NT2/D1 (cell line): ENCODE data around the gene PDXK.

Experiments used
- DNase-seq: peaks from one replicate; pipeline ENCODE4 v3.0.0-alpha.2; 2011; ENCODE audit warnings: low read depth, low spot score
- H3K27me3 ChIP-seq: 2 replicates; pipeline ENCODE4 v1.6.0; 2011; ENCODE audit warnings: mild to moderate bottlenecking; ENCODE audit not compliant: insufficient read length, insufficient read depth
- H3K36me3 ChIP-seq: 2 replicates; pipeline ENCODE4 v1.6.1; 2011; ENCODE audit warnings: mild to moderate bottlenecking, low read length, mixed read lengths; ENCODE audit not compliant: insufficient read depth, insufficient read length
- H3K4me1 ChIP-seq: 2 replicates; pipeline ENCODE4 v1.5.1; 2011; ENCODE audit not compliant: insufficient read depth, insufficient read length
- H3K4me3 ChIP-seq: 2 replicates; pipeline ENCODE4 v1.5.1; 2011; ENCODE audit warnings: low read depth; ENCODE audit not compliant: insufficient read length
- H3K9ac ChIP-seq: 2 replicates; pipeline ENCODE4 v1.6.0; 2011; ENCODE audit warnings: low read depth; ENCODE audit not compliant: insufficient read length
- H3K9me3 ChIP-seq: 2 replicates; pipeline ENCODE4 v1.5.1; 2011; ENCODE audit warnings: mild to moderate bottlenecking, low read length; ENCODE audit not compliant: insufficient read depth
- SUZ12 ChIP-seq: IDR thresholded peaks from 2 replicates; pipeline ENCODE4 v1.6.1; 2011; ENCODE audit not compliant: insufficient read length, insufficient read depth; ENCODE audit errors: extremely low read depth
- YY1 ChIP-seq: IDR thresholded peaks from 2 replicates; pipeline ENCODE4 v1.6.1; 2011; ENCODE audit not compliant: insufficient read length, insufficient read depth
- ZNF274 ChIP-seq: IDR thresholded peaks from 2 replicates; pipeline ENCODE4 v1.6.1; 2011; ENCODE audit warnings: mild to moderate bottlenecking, low read depth, low read length

PDXK gene

GRCh38 chr21:43684424-43684823, 34.5 kb upstream of the PDXK start:
- peaks cover 93% of the 10 kb centered on the region for H3K36me3 ChIP-seq
- no peak overlapping the region for H3K4me3 ChIP-seq
- no peak for DNase-seq
- no peaks in the 10 kb centered on the region for H3K9me3 ChIP-seq
- H3K4me1 ChIP-seq = no peaks in the 10 kb centered on the region
- H3K27me3 ChIP-seq = no peaks in the 10 kb centered on the region
- no peak overlapping the region for H3K9ac ChIP-seq
- no peak for TF ChIP-seq SUZ12
- TF ChIP-seq ZNF274 = no peak

GRCh38 chr21:43686811-43687565, 31.9 kb upstream of the PDXK start:
- DNase-seq = no peak
- H3K9ac ChIP-seq = no peak overlapping the region
- TF ChIP-seq SUZ12 = no peak
- TF ChIP-seq ZNF274 = no peak
- no peak for TF ChIP-seq YY1
- no peaks in the 10 kb centered on the region for H3K27me3 ChIP-seq
- H3K36me3 ChIP-seq = peaks cover 96% of the 10 kb centered on the region
- no peaks in the 10 kb centered on the region for H3K4me1 ChIP-seq
- no peaks in the 10 kb centered on the region for H3K9me3 ChIP-seq
- H3K4me3 ChIP-seq = no peak overlapping the region

- no peaks in the 10 kb centered on the region for H3K9me3 ChIP-seq
- H3K9ac ChIP-seq = no peak overlapping the region
- H3K4me3 ChIP-seq = no peak overlapping the region
- H3K27me3 ChIP-seq = no peaks in the 10 kb centered on the region
- TF ChIP-seq YY1 (no peak), SUZ12 (no peak), ZNF274 (no peak)
- H3K36me3 ChIP-seq = peaks cover 96% of the 10 kb centered on the region
- H3K4me1 ChIP-seq = no peaks in the 10 kb centered on the region
- DNase-seq = no peak
Observed at GRCh38 chr21:43687566-43688399, 31.1 kb upstream of the PDXK start.

GRCh38 chr21:43688906-43689305, 30.0 kb upstream of the PDXK start:
- H3K36me3 ChIP-seq = peaks cover 98% of the 10 kb centered on the region
- DNase-seq = no peak
- no peak overlapping the region for H3K4me3 ChIP-seq
- H3K9me3 ChIP-seq = no peaks in the 10 kb centered on the region
- no peaks in the 10 kb centered on the region for H3K27me3 ChIP-seq
- H3K4me1 ChIP-seq = no peaks in the 10 kb centered on the region
- TF ChIP-seq ZNF274 = no peak
- TF ChIP-seq SUZ12 = no peak
- no peak for TF ChIP-seq YY1
- no peak overlapping the region for H3K9ac ChIP-seq

- Histone ChIP-seq H3K4me1 (no peaks in the 10 kb centered on the region), H3K4me3 (no peak overlapping the region), H3K27me3 (no peaks in the 10 kb centered on the region), H3K9me3 (no peaks in the 10 kb centered on the region), H3K36me3 (peaks cover 99% of the 10 kb centered on the region), H3K9ac (no peak overlapping the region)
- TF ChIP-seq SUZ12 (no peak), ZNF274 (no peak), YY1 (no peak)
- no peak for DNase-seq
Observed at GRCh38 chr21:43689556-43690337, 29.2 kb upstream of the PDXK start.

- H3K36me3 ChIP-seq = peaks cover 99% of the 10 kb centered on the region
Observed at GRCh38 chr21:43690346-43690745, 28.6 kb upstream of the PDXK start.

More at GRCh38 chr21:43690346-43690745, 28.6 kb upstream of the PDXK start:
- H3K9me3 ChIP-seq = no peaks in the 10 kb centered on the region
- no peak overlapping the region for H3K4me3 ChIP-seq
- no peak for DNase-seq
- H3K4me1 ChIP-seq = no peaks in the 10 kb centered on the region
- H3K27me3 ChIP-seq = no peaks in the 10 kb centered on the region
- TF ChIP-seq ZNF274 = no peak
- TF ChIP-seq SUZ12 = no peak
- no peak for TF ChIP-seq YY1
- no peak overlapping the region for H3K9ac ChIP-seq
